Measurements from ENCODE around the gene GALNT14.
A peak's percentile ranks its signal among the peaks of the same experiment; 100 is the strongest.

The GALNT14 gene

DNA sequence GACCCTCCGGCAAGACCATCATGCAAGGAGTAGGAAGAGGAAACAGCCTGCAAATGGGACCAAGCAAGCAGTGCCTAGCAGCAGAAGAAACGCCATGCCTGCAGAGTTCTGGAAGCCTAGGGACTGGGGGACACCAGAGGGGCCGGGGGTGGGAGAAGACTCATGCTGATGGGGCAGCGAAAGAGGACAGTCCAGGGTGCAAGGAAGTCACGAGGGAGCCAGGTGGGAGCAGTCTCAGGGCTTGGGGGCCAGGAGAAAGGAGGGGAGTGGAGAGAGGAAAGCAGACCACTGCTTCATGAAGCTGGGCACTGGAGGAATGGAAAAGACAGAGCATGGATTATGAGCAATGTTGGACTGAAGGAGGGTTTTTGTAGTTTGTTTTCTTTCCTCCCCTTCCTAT is 211.6 kb downstream of the GALNT14 start:
- no peak overlapping the region for H3K4me3 ChIP-seq (ENCODE audit: low read depth, low read length)
- TF ChIP-seq, protein P1, sequence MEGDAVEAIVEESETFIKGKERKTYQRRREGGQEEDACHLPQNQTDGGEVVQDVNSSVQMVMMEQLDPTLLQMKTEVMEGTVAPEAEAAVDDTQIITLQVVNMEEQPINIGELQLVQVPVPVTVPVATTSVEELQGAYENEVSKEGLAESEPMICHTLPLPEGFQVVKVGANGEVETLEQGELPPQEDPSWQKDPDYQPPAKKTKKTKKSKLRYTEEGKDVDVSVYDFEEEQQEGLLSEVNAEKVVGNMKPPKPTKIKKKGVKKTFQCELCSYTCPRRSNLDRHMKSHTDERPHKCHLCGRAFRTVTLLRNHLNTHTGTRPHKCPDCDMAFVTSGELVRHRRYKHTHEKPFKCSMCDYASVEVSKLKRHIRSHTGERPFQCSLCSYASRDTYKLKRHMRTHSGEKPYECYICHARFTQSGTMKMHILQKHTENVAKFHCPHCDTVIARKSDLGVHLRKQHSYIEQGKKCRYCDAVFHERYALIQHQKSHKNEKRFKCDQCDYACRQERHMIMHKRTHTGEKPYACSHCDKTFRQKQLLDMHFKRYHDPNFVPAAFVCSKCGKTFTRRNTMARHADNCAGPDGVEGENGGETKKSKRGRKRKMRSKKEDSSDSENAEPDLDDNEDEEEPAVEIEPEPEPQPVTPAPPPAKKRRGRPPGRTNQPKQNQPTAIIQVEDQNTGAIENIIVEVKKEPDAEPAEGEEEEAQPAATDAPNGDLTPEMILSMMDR (IDR thresholded peaks at IDR 0.05; ENCODE audit: low read depth, low read length) = no peak

DNA sequence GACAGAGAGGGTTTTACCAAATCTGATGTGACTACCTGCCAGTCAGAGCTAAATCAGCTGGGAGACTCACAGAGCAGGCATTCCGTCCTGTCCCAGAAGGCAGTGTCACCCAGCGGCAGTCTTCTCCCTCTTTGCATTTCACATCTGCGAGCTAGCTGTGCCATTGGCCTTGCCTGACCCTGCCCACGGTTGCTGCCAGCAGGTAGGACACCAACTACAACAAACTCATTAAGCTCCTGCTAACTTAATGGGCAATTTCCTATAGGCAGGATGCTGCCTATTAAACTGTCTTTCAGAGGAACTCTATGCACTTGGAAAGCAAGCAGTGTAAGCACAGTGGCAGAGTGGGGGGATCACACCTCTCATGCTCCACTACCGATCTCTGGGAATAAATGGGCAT is 214.6 kb downstream of the GALNT14 start:
- TF ChIP-seq, protein P1 (IDR thresholded peaks at IDR 0.05; ENCODE audit: low read depth, low read length) = no peak
- no peak overlapping the region for H3K4me3 ChIP-seq (ENCODE audit: low read depth, low read length)

DNA sequence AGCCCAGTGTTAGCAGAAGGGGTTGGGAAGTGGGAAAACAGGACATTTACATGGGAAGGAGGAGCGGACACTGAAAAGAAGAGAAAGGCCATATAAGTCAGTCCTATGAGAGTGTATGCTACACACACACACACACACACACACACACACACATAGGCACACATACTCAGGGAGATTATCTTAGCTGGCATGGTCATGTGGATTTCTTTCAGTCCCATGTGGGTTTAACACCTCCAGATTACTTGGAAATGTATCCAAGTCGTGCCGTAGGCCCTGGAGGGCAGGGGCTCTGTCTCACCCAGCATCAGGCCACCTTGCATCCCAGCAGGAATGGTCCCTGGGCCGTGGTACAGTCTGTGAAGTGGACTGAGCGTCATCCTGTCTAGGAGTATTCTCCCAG is 217.7 kb downstream of the GALNT14 start:
- TF ChIP-seq, protein P1 (IDR thresholded peaks at IDR 0.05; ENCODE audit: low read depth, low read length) = no peak
- no peak overlapping the region for H3K4me3 ChIP-seq (ENCODE audit: low read depth, low read length)

DNA sequence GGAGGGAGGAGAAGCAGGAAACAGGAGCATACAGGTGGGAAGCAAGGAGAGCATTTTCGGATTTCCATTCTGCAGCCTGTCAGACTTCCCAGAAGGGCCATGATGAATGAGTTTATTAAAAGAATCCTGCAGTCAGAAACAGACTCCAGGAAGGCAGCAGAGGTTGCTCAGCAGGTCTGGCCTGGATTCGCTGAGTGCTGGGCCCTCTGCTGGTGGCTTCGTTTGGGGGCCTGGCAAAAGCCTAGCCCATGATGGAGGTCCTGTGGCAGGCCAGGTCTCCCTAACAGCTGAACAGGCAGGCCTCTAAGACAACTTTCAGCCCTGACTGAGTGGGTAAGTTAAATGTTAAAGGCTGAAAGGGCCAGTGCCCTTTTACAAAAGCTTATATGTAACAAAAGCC is 222.8 kb downstream of the GALNT14 start:
- TF ChIP-seq, protein P1 (IDR thresholded peaks at IDR 0.05; ENCODE audit: low read depth, low read length) = peak; percentile 14; the same call in 1 of the 2 replicates
- H3K4me3 ChIP-seq (ENCODE audit: low read depth, low read length) = no peak overlapping the region

DNA sequence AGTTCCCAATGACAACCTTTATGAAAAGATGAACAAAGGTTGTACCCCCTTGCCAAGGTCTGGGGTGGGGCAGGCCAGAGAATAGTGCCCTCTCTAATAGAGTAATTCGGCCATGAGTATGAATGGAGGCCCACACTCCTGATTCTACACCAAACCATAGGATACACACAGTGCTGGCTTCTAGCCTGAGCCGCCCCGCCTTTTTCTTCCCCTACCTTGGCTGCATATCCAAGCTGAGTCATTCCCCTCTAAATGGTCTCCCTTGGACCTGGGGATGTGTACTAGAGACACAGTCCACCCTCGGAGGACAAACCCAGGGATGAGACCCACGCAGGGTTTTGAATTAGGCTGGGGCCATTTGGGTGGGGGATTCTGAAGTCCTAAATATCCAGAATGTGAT is 223.8 kb downstream of the GALNT14 start:
- TF ChIP-seq, protein P1 (IDR thresholded peaks at IDR 0.05; ENCODE audit: low read depth, low read length) = no peak
- H3K4me3 ChIP-seq (ENCODE audit: low read depth, low read length) = no peak overlapping the region

DNA sequence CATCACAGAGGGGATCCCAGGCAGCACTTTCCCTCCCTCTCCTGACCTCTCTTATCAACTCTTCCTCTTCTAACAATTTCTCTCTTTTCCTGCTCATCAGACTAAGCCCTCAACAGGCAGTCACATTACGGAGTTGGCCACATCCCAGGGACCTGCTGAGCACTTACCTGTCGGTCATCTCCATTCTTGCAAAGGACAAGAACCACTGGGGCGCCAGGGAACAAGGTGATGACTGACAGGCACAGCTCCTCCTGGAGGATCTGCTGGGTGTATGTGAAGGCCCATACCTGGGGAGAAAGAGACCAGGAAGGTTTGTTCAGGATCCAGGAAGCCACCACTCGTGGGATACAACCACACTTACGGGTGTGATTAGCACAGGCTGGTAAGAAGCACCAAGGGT is 226.2 kb downstream of the GALNT14 start:
- TF ChIP-seq, protein P1 (IDR thresholded peaks at IDR 0.05; ENCODE audit: low read depth, low read length) = no peak
- H3K4me3 ChIP-seq (ENCODE audit: low read depth, low read length) = no peak overlapping the region

DNA sequence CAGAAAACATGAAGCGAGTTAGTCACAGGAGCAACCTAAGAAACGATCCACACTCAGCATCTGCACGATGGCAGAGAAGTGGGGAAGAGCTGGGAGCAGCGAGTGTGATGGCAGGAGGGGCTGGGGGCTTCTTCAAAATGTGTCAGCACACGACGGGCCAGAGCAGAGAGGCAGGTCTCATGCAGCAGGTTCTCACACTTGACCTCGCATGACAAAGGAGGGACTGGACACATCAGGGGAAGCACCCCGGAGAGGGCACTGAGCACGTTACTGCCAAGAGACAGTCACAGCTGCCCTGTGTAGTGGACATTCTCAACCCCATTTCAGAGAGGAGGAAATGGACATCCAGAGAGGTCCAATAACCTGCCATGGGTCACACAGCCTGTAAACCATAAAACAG is 226.9 kb downstream of the GALNT14 start:
- H3K4me3 ChIP-seq (ENCODE audit: low read depth, low read length) = no peak overlapping the region
- TF ChIP-seq, protein P1 (IDR thresholded peaks at IDR 0.05; ENCODE audit: low read depth, low read length) = no peak

All from WI38 (cell line).